GM12878 (cell line): ENCODE data around the gene CAMKK2. TPM values are rescaled to one million over a fixed set of nuclear protein-coding genes. Genes with fewer than 3 reads are reported as not detected.
A peak's percentile ranks its signal among the peaks of the same experiment; 100 is the strongest.

Experiments
- ATAC-seq: fragments of 200-7000 bp; cut with Tn5 transposase; 3 replicates; pipeline ENCODE4 v1.9.1; 2020; ENCODE audit warnings: mild to moderate bottlenecking, moderate library complexity
- BruUV-seq: library from RNA; stranded (reverse); fragments of 400-500 nt; replicated peaks from 2 replicates; lab custom pipeline; 2021; lab: Mats Ljungman, UMichigan
- CTCF ChIA-PET: fragments of 300-600 bp; sonication (Branson Sonifier 250); formaldehyde crosslinking; extraction: SDS; loops from one replicate; lab custom pipeline; 2021; ENCODE audit warnings: inconsistent platforms; lab: Yijun Ruan, JAX
- POLR2A ChIA-PET: fragments of 350-600 bp; formaldehyde crosslinking; extraction: SDS; loops from one replicate; lab custom pipeline; 2021; ENCODE audit warnings: inconsistent platforms; lab: Charles Lee
- RAD21 ChIA-PET: fragments of 300-600 bp; sonication (Branson Sonifier 250); formaldehyde crosslinking; loops from one replicate; lab custom pipeline; 2023; ENCODE audit warnings: antibody characterized with exemption; ENCODE audit not compliant: unreplicated experiment; lab: Charles Lee
- SMC1A ChIA-PET: fragments of 300-600 bp; sonication (Branson Sonifier 250); formaldehyde crosslinking; loops from one replicate; lab custom pipeline; 2023; ENCODE audit not compliant: unreplicated experiment, uncharacterized antibody; lab: Charles Lee
- DNase-seq: peaks from one replicate; pipeline ENCODE4 v3.0.0-alpha.2; 2011; ENCODE audit warnings: low read depth, low spot score
- FAIRE-seq: peaks from 3 replicates; lab custom pipeline; 2011; peaks lifted over from hg19 to GRCh38; lab: Jason Lieb, UNC
- H2AFZ ChIP-seq: 2 replicates; pipeline ENCODE4 v1.6.0; 2011; ENCODE audit warnings: low read depth, low read length, control low read depth; ENCODE audit not compliant: control insufficient read depth
- H3K27ac ChIP-seq: 2 replicates; pipeline ENCODE4 v1.5.1; 2011; ENCODE audit warnings: control low read depth; ENCODE audit not compliant: control insufficient read depth, insufficient read depth
- H3K27me3 ChIP-seq, 2 experiments: replicated peaks in 1 of 2; 2 replicates each; pipeline versions ENCODE4 v1.6.0 to v1.6.1; 2011; ENCODE audit warnings: low read length in 1 of 2; ENCODE audit not compliant: control insufficient read depth in 2 of 2, insufficient read depth in 2 of 2
- H3K36me3 ChIP-seq, 2 experiments: 2 replicates each; pipeline ENCODE4 v1.5.1; 2011; ENCODE audit warnings: low read length in 1 of 2; ENCODE audit not compliant: control insufficient read depth in 2 of 2, insufficient read depth in 2 of 2
- H3K4me1 ChIP-seq: 2 replicates; pipeline ENCODE4 v1.6.1; 2011; ENCODE audit warnings: mild to moderate bottlenecking, low read length, moderate library complexity, mixed read lengths; ENCODE audit not compliant: control insufficient read depth, insufficient read depth
- H3K4me2 ChIP-seq: 2 replicates; pipeline ENCODE4 v1.6.0; 2011; ENCODE audit warnings: control low read depth; ENCODE audit not compliant: control insufficient read depth, insufficient read depth
- H3K4me3 ChIP-seq: fragments of 200-600 bp; sonication (generic); 2 replicates; pipeline ENCODE4 v1.5.1; 2016
- H3K79me2 ChIP-seq: 2 replicates; pipeline ENCODE4 v1.6.0; 2011; ENCODE audit warnings: low read length; ENCODE audit not compliant: control insufficient read depth, insufficient read depth
- H3K9ac ChIP-seq: 2 replicates; pipeline ENCODE4 v1.8.0; 2011; ENCODE audit warnings: low read length, control low read depth, mixed read lengths; ENCODE audit not compliant: control insufficient read depth, insufficient read depth
- H3K9me3 ChIP-seq: replicated peaks from 3 replicates; pipeline ENCODE4 v1.5.1; 2011; ENCODE audit warnings: mild to moderate bottlenecking, low read length; ENCODE audit not compliant: control insufficient read depth, insufficient read depth
- H4K20me1 ChIP-seq: 2 replicates; pipeline ENCODE4 v1.6.0; 2011; ENCODE audit not compliant: control insufficient read depth, insufficient read depth
- ESRRA ChIP-seq: IDR thresholded peaks from 2 replicates; pipeline ENCODE4 v1.6.1; 2012; ENCODE audit warnings: mild to moderate bottlenecking, low read length, improper control_type of control experiment
- IKZF1 ChIP-seq: fragments of 450-650 bp; conservative IDR thresholded peaks from 2 replicates; pipeline ENCODE4 v1.6.1; 2017; ENCODE audit warnings: antibody characterized with exemption, mild to moderate bottlenecking
- IRF4 ChIP-seq: IDR thresholded peaks from 2 replicates; pipeline ENCODE4 v1.6.1; 2011; ENCODE audit warnings: low read depth, low read length
- NFXL1 ChIP-seq: fragments of 450-650 bp; IDR thresholded peaks from 2 replicates; pipeline ENCODE4 v1.6.1; 2017; ENCODE audit warnings: antibody characterized with exemption, mild to moderate bottlenecking, borderline replicate concordance
- POLR2A ChIP-seq: IDR thresholded peaks from 2 replicates; pipeline ENCODE4 v1.6.1; 2011; ENCODE audit warnings: low read depth, mild to moderate bottlenecking, low read length
- SMAD1 ChIP-seq: fragments of 450-650 bp; IDR thresholded peaks from 2 replicates; pipeline ENCODE4 v1.6.1; 2018; ENCODE audit warnings: mild to moderate bottlenecking, low read depth; ENCODE audit not compliant: partially characterized antibody
- ZBTB40 ChIP-seq: fragments of 450-650 bp; IDR thresholded peaks from 2 replicates; pipeline ENCODE4 v1.6.1; 2016; ENCODE audit warnings: mild to moderate bottlenecking, moderate library complexity, borderline replicate concordance
- WGBS: methylation state at CpG from one replicate; pipeline ENCODE4 v1.1.6; 2016; ENCODE audit warnings: low lambda C conversion rate; ENCODE audit not compliant: insufficient replicate concordance, insufficient coverage; ENCODE audit errors: missing lambda C conversion rate; 5-methylcytosine and 5-hydroxymethylcytosine counted together
- in situ Hi-C: fragments of 300-500 bp; cut with MboI; formaldehyde crosslinking; loops from 9 replicates; pipeline ENCODE4 v1.14.3; 2018; ENCODE audit warnings: mixed read lengths
- intact Hi-C: fragments of 100-400 bp; cut with micrococcal nuclease; formaldehyde crosslinking; loops from one replicate; pipeline ENCODE4 v1.14.2; 2022; ENCODE audit not compliant: unreplicated experiment
- polyA plus RNA-seq, 11 experiments: library from polyadenylated mRNA; depleted of rRNA in 4 of 11; unstranded in 6 of 11; stranded (reverse) in 5 of 11; fragments of >200 nt; fragmentation: Nextera tagmentation in 4 of 11; fragmentation: Illumina TruSeq in 1 of 11; extraction: Ambion mirVana in 4 of 11; extraction: Trizol in 1 of 11; gene quantifications; 1 replicate in 1 of 11; 2 replicates in 10 of 11; pipeline versions ENCODE4 v1.2.1 to v1.2.3, GENCODE V29; 2011 to 2016; ENCODE audit warnings: inconsistent platforms in 2 of 11, missing spikeins in 2 of 11, low read depth in 1 of 11
- total RNA-seq, 4 experiments: library from RNA; depleted of rRNA in 3 of 4; stranded (reverse); fragments of >200 nt in 3 of 4; fragmentation: Illumina TruSeq in 1 of 4; extraction: Trizol in 1 of 4; gene quantifications; 2 replicates each; pipeline versions ENCODE4 v1.2.1 to v1.2.3, GENCODE V29; 2013 to 2021

Gene CAMKK2
- total and polyA plus RNA-seq, 10 of the 15 experiments (the other 5 are each of a cell fraction or from before 2014, with no cell fraction given): 5.2 to 40.6 (median 26.6) TPM

- TF ChIP-seq IRF4 (no peak), POLR2A (peak; percentile 26), NFXL1 (no peak), ESRRA (no peak)
- TF ChIP-seq, all 136 proteins: peak for 2
These were observed 63.4 kb downstream of the CAMKK2 start (continued) for GRCh38 chr12:121232977-121233627.

DNA sequence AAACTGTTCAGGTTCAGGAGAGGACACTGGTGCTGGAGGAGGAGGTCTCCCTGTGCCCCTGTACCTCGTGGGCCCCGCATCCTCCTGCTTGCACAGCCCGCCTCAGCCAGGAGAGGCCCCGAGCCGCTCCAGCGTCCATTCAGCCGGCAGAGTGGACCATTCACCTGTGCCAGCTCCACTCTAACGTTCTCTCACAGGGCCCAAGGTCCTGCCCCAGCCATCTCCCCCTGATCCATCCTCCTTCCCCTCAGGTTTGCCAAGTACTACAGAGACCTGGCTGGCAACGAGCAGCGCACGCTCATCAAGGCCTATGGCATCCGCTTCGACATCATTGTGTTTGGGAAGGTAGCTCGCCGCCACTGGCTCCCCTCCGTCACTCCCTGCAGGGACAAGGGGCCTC, 64.3 kb downstream of the CAMKK2 start:
- Histone ChIP-seq H3K27ac (no peak overlapping the region), H3K9me3 (no peaks in the 10 kb centered on the region), H2AFZ (no peak overlapping the region), H3K36me3 (peaks cover 0 to 3% of the 10 kb centered on the region in 2 experiments; a peak in 3 of 4 replicates), H3K4me3 (no peak overlapping the region), H3K27me3 (no peaks in the 10 kb centered on the region), H3K79me2 (no peaks in the 10 kb centered on the region), H3K9ac (no peak overlapping the region), H3K4me1 (peaks cover 5% of the 10 kb centered on the region), H4K20me1 (no peaks in the 10 kb centered on the region), H3K4me2 (no peak overlapping the region)
- ChIA-PET CTCF (no interaction called here), POLR2A (no interaction called here), SMC1A (no interaction called here), RAD21 (no interaction called here)
- ATAC-seq (no peak), FAIRE-seq (no peak), DNase-seq (no peak)
- no TSS peak for BruUV-seq
- intact Hi-C loops (no loop called here), in situ Hi-C loops (no loop called here)
- TF ChIP-seq IKZF1: no peak
- TF ChIP-seq SMAD1: no peak
- no peak for TF ChIP-seq ZBTB40
- 91% methylated on average over 16 of the region's 16 CpGs for WGBS
